Immature natural killer cell (primary cell): Measurements from ENCODE around the gene GOLGA8G. TPM values are rescaled to one million over a fixed set of nuclear protein-coding genes. Genes with fewer than 3 reads are reported as not detected.
"Not testable (repeated sequence)": the region's sequence is repeated elsewhere in the genome, so short reads cannot be mapped to it uniquely, and the experiment has no call there.

Source experiments
- DNase-seq, 3 donors: peaks; one replicate each; pipeline ENCODE4 v3.0.0; 2022; ENCODE audit warnings: mixed read lengths in 1 of 3
- H3K27ac Mint-ChIP-seq, 6 donors: one replicate each; pipeline ENCODE4 v1.8.0; 2020; ENCODE audit warnings: mixed read lengths in 6 of 6, mild to moderate bottlenecking in 5 of 6, inconsistent platforms in 4 of 6, moderate library complexity in 3 of 6
- H3K27me3 Mint-ChIP-seq, 3 donors: one replicate each; pipeline ENCODE4 v1.8.0; 2020 to 2021; ENCODE audit warnings: low read depth in 3 of 3, mild to moderate bottlenecking in 3 of 3, mixed read lengths in 3 of 3, moderate library complexity in 3 of 3, inconsistent platforms in 1 of 3
- H3K36me3 Mint-ChIP-seq, 3 donors: one replicate each; pipeline ENCODE4 v1.8.0; 2020; ENCODE audit warnings: mixed read lengths in 3 of 3, inconsistent platforms in 2 of 3, mild to moderate bottlenecking in 2 of 3
- H3K4me1 Mint-ChIP-seq, 2 donors: one replicate each; pipeline ENCODE4 v1.8.0; 2020; ENCODE audit warnings: inconsistent platforms in 2 of 2, mild to moderate bottlenecking in 2 of 2, mixed read lengths in 2 of 2, moderate library complexity in 1 of 2
- H3K4me3 Mint-ChIP-seq, 5 donors: one replicate each; pipeline ENCODE4 v1.8.0; 2020; ENCODE audit warnings: mild to moderate bottlenecking in 5 of 5, mixed read lengths in 5 of 5, inconsistent platforms in 3 of 5, moderate library complexity in 3 of 5
- H3K9me3 Mint-ChIP-seq, 6 donors: one replicate each; pipeline ENCODE4 v1.8.0; 2020; ENCODE audit warnings: mild to moderate bottlenecking in 6 of 6, mixed read lengths in 6 of 6, inconsistent platforms in 4 of 6, moderate library complexity in 3 of 6
- polyA plus RNA-seq, 3 donors: library from polyadenylated mRNA; unstranded; fragments of 300-500 nt; fragmentation: Illumina TruSeq; gene quantifications; one replicate each; pipeline ENCODE4 v1.2.3, GENCODE V29; 2021

Gene GOLGA8G
- polyA plus RNA-seq, result not detected

- H3K36me3 Mint-ChIP-seq, H3K27me3 Mint-ChIP-seq, H3K4me3 Mint-ChIP-seq, DNase-seq, H3K27ac Mint-ChIP-seq, H3K4me1 Mint-ChIP-seq, H3K9me3 Mint-ChIP-seq: not testable (repeated sequence)
Observed at GRCh38 chr15:28532954-28533353, at the start of gene GOLGA8G. TSS of gene GOLGA8G (minus strand) at chr15:28532971. CDS start at chr15:28532909, 62 bp downstream.

- not testable (repeated sequence) for H3K27ac Mint-ChIP-seq, DNase-seq, H3K9me3 Mint-ChIP-seq, H3K27me3 Mint-ChIP-seq, H3K4me3 Mint-ChIP-seq, H3K4me1 Mint-ChIP-seq, H3K36me3 Mint-ChIP-seq
Observed at GRCh38 chr15:28573351-28573750, 40.6 kb upstream of the GOLGA8G start.

- not testable (repeated sequence) for H3K9me3 Mint-ChIP-seq, H3K4me1 Mint-ChIP-seq, H3K27me3 Mint-ChIP-seq, H3K36me3 Mint-ChIP-seq, DNase-seq, H3K27ac Mint-ChIP-seq, H3K4me3 Mint-ChIP-seq
Observed at GRCh38 chr15:28553268-28553667, 20.5 kb upstream of the GOLGA8G start, which contains the start of gene GOLGA6L25. TSS of gene GOLGA6L25 (plus strand) at chr15:28553568. CDS start at chr15:28553629, 61 bp downstream.

- H3K27ac Mint-ChIP-seq, DNase-seq, H3K9me3 Mint-ChIP-seq, H3K27me3 Mint-ChIP-seq, H3K4me1 Mint-ChIP-seq, H3K36me3 Mint-ChIP-seq, H3K4me3 Mint-ChIP-seq: not testable (repeated sequence)
Observed at GRCh38 chr15:28515208-28515607, 17.6 kb downstream of the GOLGA8G start.

GRCh38 chr15:28514128-28514527, 18.6 kb downstream of the GOLGA8G start:
- DNase-seq, H3K4me1 Mint-ChIP-seq, H3K36me3 Mint-ChIP-seq, H3K27ac Mint-ChIP-seq, H3K9me3 Mint-ChIP-seq, H3K27me3 Mint-ChIP-seq, H3K4me3 Mint-ChIP-seq: not testable (repeated sequence)

- H3K4me3 Mint-ChIP-seq, H3K36me3 Mint-ChIP-seq, H3K9me3 Mint-ChIP-seq, H3K27ac Mint-ChIP-seq, DNase-seq, H3K4me1 Mint-ChIP-seq, H3K27me3 Mint-ChIP-seq: not testable (repeated sequence)
Observed at GRCh38 chr15:28508217-28508889, 24.4 kb downstream of the GOLGA8G start.

- H3K27me3 Mint-ChIP-seq, H3K27ac Mint-ChIP-seq, H3K9me3 Mint-ChIP-seq, H3K4me3 Mint-ChIP-seq, H3K4me1 Mint-ChIP-seq, DNase-seq, H3K36me3 Mint-ChIP-seq: not testable (repeated sequence)
Observed at GRCh38 chr15:28481340-28481739, 51.4 kb downstream of the GOLGA8G start.

Other genes with a start within 250 kb of the GOLGA8G start
- 10 to 100 TPM in 1 of 3 donors, 1 to 10 TPM in 2; 4.8 to 13.9 (median 7.6) TPM for gene HERC2, start 210.8 kb downstream of the GOLGA8G start, polyA plus RNA-seq
- gene GOLGA6L24, start 174.9 kb downstream of the GOLGA8G start, polyA plus RNA-seq, result not detected
- gene GOLGA8F, start 154.3 kb downstream of the GOLGA8G start, polyA plus RNA-seq, result not detected
- gene GOLGA6L25, start 20.6 kb upstream of the GOLGA8G start, polyA plus RNA-seq, result not detected
- gene GOLGA8M, start 179.4 kb upstream of the GOLGA8G start, polyA plus RNA-seq, result under 1 TPM in 2 of 3 donors, not detected in 1; 0.76 TPM